HS-5 (cell line): Measurements from ENCODE around the gene CAPN11.
A peak's percentile ranks its signal among the peaks of the same experiment; 100 is the strongest.

Source experiments
- DNase-seq: peaks from one replicate; pipeline ENCODE4 v3.0.0-alpha.2; 2012; ENCODE audit warnings: low read depth

Gene CAPN11

GRCh38 chr6:44156494-44157151, 2.0 kb upstream of the CAPN11 start:
- no peak for DNase-seq

GRCh38 chr6:44157152-44157521, 1.5 kb upstream of the CAPN11 start:
- no peak for DNase-seq

DNA sequence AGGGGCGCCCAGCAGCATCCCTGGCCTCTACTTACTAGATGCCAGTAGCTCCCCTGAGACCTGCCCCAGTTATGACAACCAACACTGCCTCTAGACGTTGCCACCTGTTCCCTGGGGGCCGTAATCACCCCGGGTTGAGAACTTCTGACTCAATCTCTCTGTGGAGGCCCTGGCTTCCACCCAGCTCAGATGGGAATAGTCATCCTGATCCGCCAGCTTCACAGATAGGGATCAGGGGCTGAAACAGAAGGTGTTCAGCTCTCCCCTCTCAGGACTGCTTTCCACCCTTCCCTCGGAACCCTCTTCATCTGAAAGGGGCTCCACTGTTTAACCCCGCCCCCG, 3.3 kb downstream of the CAPN11 start:
- no peak for DNase-seq

- no peak for DNase-seq
Observed at GRCh38 chr6:44162876-44163625, 4.4 kb downstream of the CAPN11 start.

GRCh38 chr6:44166116-44166515, 7.5 kb downstream of the CAPN11 start:
- DNase-seq: no peak

DNA sequence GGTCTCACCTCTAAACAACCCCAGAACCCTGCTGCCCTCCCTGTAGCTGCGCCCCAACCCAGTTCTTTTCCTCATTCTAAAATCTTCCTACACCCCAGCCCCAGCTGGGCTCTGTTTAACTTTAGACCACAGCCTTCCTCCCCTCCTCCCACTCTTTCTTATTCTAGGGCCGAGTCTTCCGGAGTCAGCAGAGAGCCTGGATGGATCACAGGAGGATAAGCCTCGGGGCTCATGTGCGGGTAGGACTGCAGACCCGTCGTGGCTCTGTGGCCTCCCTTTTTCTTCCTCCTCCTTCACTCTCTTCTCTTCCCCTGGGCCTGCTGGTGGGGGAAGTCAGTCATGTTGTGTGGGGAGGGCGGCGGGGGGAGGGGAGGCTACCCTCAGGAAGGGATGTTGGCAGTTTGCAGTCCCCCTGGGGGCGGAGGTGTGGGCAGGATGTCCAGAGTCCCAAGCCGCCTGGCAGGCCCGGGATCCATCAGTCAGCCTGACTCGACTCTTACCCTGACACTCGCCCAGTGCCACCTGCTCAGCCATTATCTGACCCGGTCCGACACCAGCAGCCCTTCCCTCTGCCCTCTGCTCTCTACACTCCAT, 8.1 kb downstream of the CAPN11 start:
- no peak for DNase-seq

- no peak for DNase-seq
Observed at GRCh38 chr6:44167567-44167966, 8.9 kb downstream of the CAPN11 start.

DNA sequence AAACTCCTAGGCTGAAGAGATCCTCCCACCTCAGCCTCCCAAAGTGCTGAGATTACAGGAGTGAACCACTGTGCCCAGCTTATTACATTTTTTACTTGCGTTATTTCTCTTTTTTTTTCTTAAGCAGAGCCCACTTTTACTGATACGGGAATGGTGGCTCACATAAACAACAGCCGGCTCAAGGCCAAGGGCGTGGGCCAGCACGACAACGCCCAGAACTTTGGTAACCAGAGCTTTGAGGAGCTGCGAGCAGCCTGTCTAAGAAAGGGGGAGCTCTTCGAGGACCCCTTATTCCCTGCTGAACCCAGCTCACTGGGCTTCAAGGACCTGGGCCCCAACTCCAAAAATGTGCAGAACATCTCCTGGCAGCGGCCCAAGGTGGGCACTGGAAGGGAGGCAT, 10.5 kb downstream of the CAPN11 start:
- DNase-seq: no peak

GRCh38 chr6:44169886-44170570, 11.4 kb downstream of the CAPN11 start:
- DNase-seq: no peak

- no peak for DNase-seq
Observed at GRCh38 chr6:44171899-44172546, 13.4 kb downstream of the CAPN11 start.

DNA sequence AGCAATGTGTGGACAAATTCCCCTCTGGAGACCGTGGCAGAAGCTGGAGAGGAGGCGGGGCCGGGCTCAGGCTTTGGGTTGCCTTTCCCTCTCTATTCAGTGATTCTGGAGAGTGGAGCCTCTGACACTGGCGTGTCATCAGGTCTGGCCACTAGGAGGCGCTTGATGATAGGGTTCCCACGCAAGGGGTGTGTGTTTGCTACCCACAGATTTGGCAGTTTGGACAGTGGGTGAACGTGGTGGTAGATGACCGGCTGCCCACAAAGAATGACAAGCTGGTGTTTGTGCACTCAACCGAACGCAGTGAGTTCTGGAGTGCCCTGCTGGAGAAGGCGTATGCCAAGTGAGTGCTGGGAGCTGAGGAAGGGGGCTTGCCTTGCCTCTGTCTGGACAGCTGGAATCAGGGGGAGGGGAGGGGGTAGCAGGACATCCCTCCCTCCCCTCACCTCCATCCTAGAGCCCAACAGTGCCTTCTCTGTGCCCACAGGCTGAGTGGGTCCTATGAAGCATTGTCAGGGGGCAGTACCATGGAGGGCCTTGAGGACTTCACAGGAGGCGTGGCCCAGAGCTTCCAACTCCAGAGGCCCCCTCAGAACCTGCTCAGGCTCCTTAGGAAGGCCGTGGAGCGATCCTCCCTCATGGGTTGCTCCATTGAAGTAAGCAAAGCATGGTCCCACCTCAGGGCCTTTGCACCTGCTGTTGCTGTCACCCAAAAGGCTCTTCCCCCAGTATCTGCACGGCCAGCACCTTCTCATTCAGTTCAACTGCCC, 14.3 kb downstream of the CAPN11 start:
- peak; percentile 22 for DNase-seq

GRCh38 chr6:44176130-44176761, 17.6 kb downstream of the CAPN11 start:
- no peak for DNase-seq

DNA sequence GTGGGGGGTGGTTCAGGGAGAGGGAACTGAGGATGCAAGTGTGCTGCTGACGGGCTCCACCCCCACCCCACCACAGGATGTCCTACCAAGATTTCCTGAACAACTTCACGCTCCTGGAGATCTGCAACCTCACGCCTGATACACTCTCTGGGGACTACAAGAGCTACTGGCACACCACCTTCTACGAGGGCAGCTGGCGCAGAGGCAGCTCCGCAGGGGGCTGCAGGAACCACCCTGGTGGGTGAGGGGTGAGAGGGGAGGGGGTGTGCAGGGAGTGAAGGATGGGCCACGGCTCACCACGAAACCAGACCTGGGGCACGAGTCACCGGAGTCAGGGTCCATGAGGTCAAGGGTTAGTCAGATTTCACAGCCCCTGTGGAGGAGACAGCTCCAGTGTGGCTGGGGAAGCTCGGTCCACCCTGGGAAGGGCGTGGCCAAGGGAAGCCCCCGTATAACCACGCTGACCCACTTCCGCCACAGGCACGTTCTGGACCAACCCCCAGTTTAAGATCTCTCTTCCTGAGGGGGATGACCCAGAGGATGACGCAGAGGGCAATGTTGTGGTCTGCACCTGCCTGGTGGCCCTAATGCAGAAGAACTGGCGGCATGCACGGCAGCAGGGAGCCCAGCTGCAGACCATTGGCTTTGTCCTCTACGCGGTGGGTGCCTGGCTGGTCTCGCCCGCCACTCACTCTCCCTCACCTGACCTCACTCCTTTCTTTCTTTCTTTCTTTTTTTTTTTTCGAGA, 18.3 kb downstream of the CAPN11 start:
- DNase-seq: no peak

GRCh38 chr6:44177691-44178423, 19.2 kb downstream of the CAPN11 start:
- DNase-seq: no peak

- DNase-seq: no peak
Observed at GRCh38 chr6:44178424-44179071, 19.9 kb downstream of the CAPN11 start.

DNA sequence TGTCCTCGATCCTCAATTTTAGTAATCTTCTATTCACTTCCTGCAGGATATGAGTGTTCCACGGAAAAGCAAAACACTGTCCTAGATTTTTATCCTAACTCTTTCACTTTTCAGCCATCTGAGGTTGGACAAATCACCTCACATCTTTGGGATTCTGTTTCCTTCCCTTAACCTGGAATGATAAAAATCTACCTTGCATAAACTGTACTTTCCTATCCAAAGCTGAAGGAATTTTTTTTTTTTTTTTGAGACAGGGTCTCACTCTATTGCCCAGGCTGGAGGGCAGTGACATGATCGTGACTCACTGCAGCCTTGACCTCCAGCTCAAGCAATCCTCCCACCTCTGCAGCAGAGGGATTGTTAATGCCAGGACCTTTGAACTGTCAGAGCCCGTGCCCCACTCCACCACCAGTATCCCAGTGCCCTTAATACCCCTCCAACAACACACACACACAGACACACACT, 20.5 kb downstream of the CAPN11 start:
- peak; percentile 13 for DNase-seq

GRCh38 chr6:44179648-44180047, 21.0 kb downstream of the CAPN11 start:
- DNase-seq: no peak

DNA sequence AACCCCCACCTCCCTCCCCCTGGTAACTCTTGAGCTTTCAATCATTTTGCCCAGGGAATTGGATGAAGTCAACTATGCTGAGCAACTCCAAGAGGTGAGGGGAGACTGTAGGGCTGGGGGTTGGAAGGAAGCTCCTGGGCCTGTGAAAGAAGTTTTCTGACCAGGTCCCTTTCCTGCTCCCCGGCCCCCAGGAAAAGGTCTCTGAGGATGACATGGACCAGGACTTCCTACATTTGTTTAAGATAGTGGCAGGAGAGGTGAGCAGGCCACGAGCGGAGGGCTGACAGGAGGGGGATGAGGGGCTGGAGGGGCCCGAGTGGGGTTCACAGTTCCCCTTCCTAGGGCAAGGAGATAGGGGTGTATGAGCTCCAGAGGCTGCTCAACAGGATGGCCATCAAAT, 21.8 kb downstream of the CAPN11 start:
- no peak for DNase-seq

DNA sequence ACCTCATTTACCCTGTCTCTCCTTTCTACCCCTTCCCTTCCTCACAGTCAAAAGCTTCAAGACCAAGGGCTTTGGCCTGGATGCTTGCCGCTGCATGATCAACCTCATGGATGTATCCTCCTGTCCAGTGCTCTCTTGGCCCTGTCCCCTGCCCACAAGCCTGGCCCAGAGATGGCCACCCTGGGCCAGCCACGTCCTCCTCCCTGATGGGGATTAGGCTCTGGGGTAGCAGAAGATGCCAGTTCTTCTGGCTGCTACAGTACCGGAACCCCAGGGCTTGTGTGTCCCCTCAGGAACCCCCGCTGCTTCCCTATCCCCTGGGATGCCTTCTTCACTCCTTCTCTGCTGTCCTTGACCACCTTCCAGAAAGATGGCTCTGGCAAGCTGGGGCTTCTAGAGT, 22.3 kb downstream of the CAPN11 start:
- DNase-seq: no peak
